ENCODE data around the gene ELF5. TPM values are rescaled to one million over a fixed set of nuclear protein-coding genes. Genes with fewer than 3 reads are reported as not detected.
A peak's percentile ranks its signal among the peaks of the same experiment; 100 is the strongest.

ELF5 gene
- total RNA-seq, 5 donors from 2014 or later (not counting 1 experiment from before 2014, with no cell fraction given), result not detected

GRCh38 chr11:34519595-34520235 is 6.1 kb upstream of the ELF5 start:
- no peak for DNase-seq
- H3K4me1 ChIP-seq (ENCODE audit: control insufficient read depth in 1 of 2, extremely low read depth in 1 of 2, insufficient read depth in 2 of 2, low read length in 2 of 2), result no peaks in the 10 kb centered on the region
- H3K36me3 ChIP-seq (ENCODE audit: control insufficient read depth in 2 of 2, extremely low read depth in 1 of 2, insufficient read depth in 1 of 2, low read length in 1 of 2), result no peaks in the 10 kb centered on the region
- H3K4me1 Mint-ChIP-seq, result no peaks in the 10 kb centered on the region
- peaks cover 0 to 3% of the 10 kb centered on the region in 2 experiments for H3K27me3 ChIP-seq (replicated peaks in 1 of 2; ENCODE audit: control insufficient read depth in 2 of 2, extremely low read depth in 1 of 2, insufficient read depth in 2 of 2, low read length in 1 of 2)
- WGBS (ENCODE audit: insufficient coverage), result 60% methylated on average over 1 of the region's 2 CpGs
- no peak overlapping the region for H3K4me3 ChIP-seq (ENCODE audit: control insufficient read depth in 1 of 2, extremely low read depth in 1 of 2, low read length in 1 of 2)
- no peak overlapping the region for H3K27ac Mint-ChIP-seq
- no peak for ATAC-seq (replicated peaks in 1 of 4)
- no peaks in the 10 kb centered on the region for H3K9me3 Mint-ChIP-seq
- ChIA-PET CTCF (interaction anchor here (0.5 to 1.3 kb wide), 2 partner anchors 9 to 104 kb away, joined by 3 read pairs; no protein-coding TSS in a partner anchor), POLR2A (no interaction called here)
- H3K4me3 Mint-ChIP-seq, result no peak overlapping the region
- no peaks in the 10 kb centered on the region for H3K9me3 ChIP-seq
- no peaks in the 10 kb centered on the region for H3K36me3 Mint-ChIP-seq
- no peak overlapping the region for H3K27ac ChIP-seq (ENCODE audit: low read length)
- no peaks in the 10 kb centered on the region for H3K27me3 Mint-ChIP-seq

GRCh38 chr11:34516247-34517040 is 2.9 kb upstream of the ELF5 start:
- H3K36me3 ChIP-seq (ENCODE audit: control insufficient read depth in 2 of 2, extremely low read depth in 1 of 2, insufficient read depth in 1 of 2, low read length in 1 of 2), result no peaks in the 10 kb centered on the region
- Mint-ChIP-seq H3K4me3 (no peak overlapping the region), H3K36me3 (no peaks in the 10 kb centered on the region), H3K4me1 (no peaks in the 10 kb centered on the region), H3K27ac (no peak overlapping the region), H3K9me3 (no peaks in the 10 kb centered on the region), H3K27me3 (no peaks in the 10 kb centered on the region)
- H3K4me1 ChIP-seq (ENCODE audit: control insufficient read depth in 1 of 2, extremely low read depth in 1 of 2, insufficient read depth in 2 of 2, low read length in 2 of 2), result no peaks in the 10 kb centered on the region
- no peak overlapping the region for H3K27ac ChIP-seq (ENCODE audit: low read length)
- ATAC-seq (replicated peaks in 1 of 4) (no peak), DNase-seq (no peak)
- no peaks in the 10 kb centered on the region for H3K27me3 ChIP-seq (replicated peaks in 1 of 2; ENCODE audit: control insufficient read depth in 2 of 2, extremely low read depth in 1 of 2, insufficient read depth in 2 of 2, low read length in 1 of 2)
- WGBS (ENCODE audit: insufficient coverage), result 94% methylated on average over 3 of the region's 6 CpGs
- ChIA-PET POLR2A (no interaction called here), CTCF (interaction anchor here in 1 of 2 donors (0.5 to 0.8 kb wide), 2 partner anchors 16 to 60 kb away, joined by 3 read pairs; no protein-coding TSS in a partner anchor)
- H3K9me3 ChIP-seq, result no peaks in the 10 kb centered on the region
- no peak overlapping the region for H3K4me3 ChIP-seq (ENCODE audit: control insufficient read depth in 1 of 2, extremely low read depth in 1 of 2, low read length in 1 of 2)

GRCh38 chr11:34514597-34514996 is 1.0 kb upstream of the ELF5 start:
- ChIA-PET POLR2A (interaction anchor here in 1 of 2 donors (0.7 kb wide), 1 partner anchor 936 kb away, joined by 4 read pairs; no protein-coding TSS in a partner anchor), CTCF (no interaction called here)
- Mint-ChIP-seq H3K4me3 (no peak overlapping the region), H3K36me3 (no peaks in the 10 kb centered on the region), H3K27ac (no peak overlapping the region), H3K4me1 (no peaks in the 10 kb centered on the region), H3K9me3 (no peaks in the 10 kb centered on the region), H3K27me3 (no peaks in the 10 kb centered on the region)
- no peaks in the 10 kb centered on the region for H3K4me1 ChIP-seq (ENCODE audit: control insufficient read depth in 1 of 2, extremely low read depth in 1 of 2, insufficient read depth in 2 of 2, low read length in 2 of 2)
- H3K9me3 ChIP-seq, result no peaks in the 10 kb centered on the region
- no peak overlapping the region for H3K27ac ChIP-seq (ENCODE audit: low read length)
- WGBS (ENCODE audit: insufficient coverage), result 92% methylated on average over 3 of the region's 7 CpGs
- ATAC-seq (replicated peaks in 1 of 4) (no peak), DNase-seq (no peak)
- H3K4me3 ChIP-seq (ENCODE audit: control insufficient read depth in 1 of 2, extremely low read depth in 1 of 2, low read length in 1 of 2), result no peak overlapping the region
- H3K36me3 ChIP-seq (ENCODE audit: control insufficient read depth in 2 of 2, extremely low read depth in 1 of 2, insufficient read depth in 1 of 2, low read length in 1 of 2), result no peaks in the 10 kb centered on the region
- H3K27me3 ChIP-seq (replicated peaks in 1 of 2; ENCODE audit: control insufficient read depth in 2 of 2, extremely low read depth in 1 of 2, insufficient read depth in 2 of 2, low read length in 1 of 2), result no peaks in the 10 kb centered on the region

- H3K27me3 Mint-ChIP-seq, result no peaks in the 10 kb centered on the region
- H3K36me3 Mint-ChIP-seq, result no peaks in the 10 kb centered on the region
- H3K4me3 Mint-ChIP-seq, result no peak overlapping the region
- Histone ChIP-seq H3K27me3 (replicated peaks in 1 of 2; ENCODE audit: control insufficient read depth in 2 of 2, extremely low read depth in 1 of 2, insufficient read depth in 2 of 2, low read length in 1 of 2) (no peaks in the 10 kb centered on the region), H3K36me3 (ENCODE audit: control insufficient read depth in 2 of 2, extremely low read depth in 1 of 2, insufficient read depth in 1 of 2, low read length in 1 of 2) (no peaks in the 10 kb centered on the region), H3K4me3 (ENCODE audit: control insufficient read depth in 1 of 2, extremely low read depth in 1 of 2, low read length in 1 of 2) (no peak overlapping the region), H3K27ac (ENCODE audit: low read length) (no peak overlapping the region), H3K9me3 (no peaks in the 10 kb centered on the region), H3K4me1 (ENCODE audit: control insufficient read depth in 1 of 2, extremely low read depth in 1 of 2, insufficient read depth in 2 of 2, low read length in 2 of 2) (no peaks in the 10 kb centered on the region)
- ATAC-seq (replicated peaks in 1 of 4) (peak; percentile 57 to 75 (median 62)), DNase-seq (peak in 29 of 35 experiments; percentile 3 to 57 (median 26))
- H3K4me1 Mint-ChIP-seq, result no peaks in the 10 kb centered on the region
- 92% methylated on average over 13 of the region's 24 CpGs for WGBS (ENCODE audit: insufficient coverage)
- ChIA-PET CTCF (interaction anchor here (0.6 to 1.1 kb wide), 5 partner anchors 9 to 879 kb away, joined by 3 to 7 read pairs (median 3); no protein-coding TSS in a partner anchor), POLR2A (no interaction called here)
- H3K9me3 Mint-ChIP-seq, result no peaks in the 10 kb centered on the region
- H3K27ac Mint-ChIP-seq, result no peak overlapping the region
These were observed 533 bp downstream of the ELF5 start for GRCh38 chr11:34512840-34513681.

GRCh38 chr11:34510673-34511072 is 2.9 kb downstream of the ELF5 start:
- Histone ChIP-seq H3K36me3 (ENCODE audit: control insufficient read depth in 2 of 2, extremely low read depth in 1 of 2, insufficient read depth in 1 of 2, low read length in 1 of 2) (no peaks in the 10 kb centered on the region), H3K27ac (ENCODE audit: low read length) (no peak overlapping the region), H3K4me1 (ENCODE audit: control insufficient read depth in 1 of 2, extremely low read depth in 1 of 2, insufficient read depth in 2 of 2, low read length in 2 of 2) (no peaks in the 10 kb centered on the region), H3K27me3 (replicated peaks in 1 of 2; ENCODE audit: control insufficient read depth in 2 of 2, extremely low read depth in 1 of 2, insufficient read depth in 2 of 2, low read length in 1 of 2) (no peaks in the 10 kb centered on the region), H3K9me3 (no peaks in the 10 kb centered on the region), H3K4me3 (ENCODE audit: control insufficient read depth in 1 of 2, extremely low read depth in 1 of 2, low read length in 1 of 2) (no peak overlapping the region)
- Mint-ChIP-seq H3K9me3 (no peaks in the 10 kb centered on the region), H3K4me1 (no peaks in the 10 kb centered on the region), H3K27me3 (no peaks in the 10 kb centered on the region), H3K36me3 (no peaks in the 10 kb centered on the region), H3K27ac (no peak overlapping the region), H3K4me3 (no peak overlapping the region)
- ATAC-seq (replicated peaks in 1 of 4) (no peak), DNase-seq (no peak)
- WGBS (ENCODE audit: insufficient coverage), result 83% methylated on average over 1 of the region's 2 CpGs
- ChIA-PET POLR2A (interaction anchor here in 1 of 2 donors (0.5 kb wide), 1 partner anchor 457 kb away, joined by 3 read pairs; no protein-coding TSS in a partner anchor), CTCF (no interaction called here)

- Mint-ChIP-seq H3K27me3 (no peaks in the 10 kb centered on the region), H3K9me3 (no peaks in the 10 kb centered on the region), H3K4me1 (no peaks in the 10 kb centered on the region), H3K36me3 (no peaks in the 10 kb centered on the region), H3K27ac (no peak overlapping the region), H3K4me3 (no peak overlapping the region)
- ChIA-PET CTCF (interaction anchor here in 1 of 2 donors (0.7 kb wide), 1 partner anchor 28 kb away, joined by 3 read pairs; no protein-coding TSS in a partner anchor), POLR2A (no interaction called here)
- Histone ChIP-seq H3K27ac (ENCODE audit: low read length) (no peak overlapping the region), H3K4me3 (ENCODE audit: control insufficient read depth in 1 of 2, extremely low read depth in 1 of 2, low read length in 1 of 2) (no peak overlapping the region), H3K36me3 (ENCODE audit: control insufficient read depth in 2 of 2, extremely low read depth in 1 of 2, insufficient read depth in 1 of 2, low read length in 1 of 2) (no peaks in the 10 kb centered on the region), H3K27me3 (replicated peaks in 1 of 2; ENCODE audit: control insufficient read depth in 2 of 2, extremely low read depth in 1 of 2, insufficient read depth in 2 of 2, low read length in 1 of 2) (no peaks in the 10 kb centered on the region), H3K9me3 (no peaks in the 10 kb centered on the region), H3K4me1 (ENCODE audit: control insufficient read depth in 1 of 2, extremely low read depth in 1 of 2, insufficient read depth in 2 of 2, low read length in 2 of 2) (no peaks in the 10 kb centered on the region)
- no peak for ATAC-seq (replicated peaks in 1 of 4)
- no peak for DNase-seq
These were observed 3.4 kb downstream of the ELF5 start for GRCh38 chr11:34510218-34510617.
